ENCODE data around the gene SURF4.
"Not testable (repeated sequence)": the region's sequence is repeated elsewhere in the genome, so short reads cannot be mapped to it uniquely, and the experiment has no call there.

The SURF4 gene

DNA sequence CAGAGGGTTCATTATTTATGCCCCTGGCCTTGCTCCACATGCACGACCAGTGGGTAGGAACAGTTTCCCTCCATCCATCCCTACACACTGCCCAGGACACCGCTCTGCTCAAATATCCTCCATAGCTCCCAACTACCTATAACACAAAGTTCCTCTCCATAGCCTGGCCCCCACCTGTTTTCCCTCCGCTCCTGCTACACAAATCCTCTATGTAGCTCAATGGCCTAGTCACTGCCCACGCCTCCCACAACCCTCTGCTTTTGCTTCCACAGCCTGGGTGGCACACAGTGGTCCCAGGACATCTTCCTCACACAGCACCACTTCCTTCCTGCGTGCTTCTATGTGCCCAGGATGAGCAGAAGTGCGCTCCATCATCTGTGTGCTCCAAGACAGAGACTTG is 21.5 kb upstream of the SURF4 start:
- DNase-seq: no peak

DNA sequence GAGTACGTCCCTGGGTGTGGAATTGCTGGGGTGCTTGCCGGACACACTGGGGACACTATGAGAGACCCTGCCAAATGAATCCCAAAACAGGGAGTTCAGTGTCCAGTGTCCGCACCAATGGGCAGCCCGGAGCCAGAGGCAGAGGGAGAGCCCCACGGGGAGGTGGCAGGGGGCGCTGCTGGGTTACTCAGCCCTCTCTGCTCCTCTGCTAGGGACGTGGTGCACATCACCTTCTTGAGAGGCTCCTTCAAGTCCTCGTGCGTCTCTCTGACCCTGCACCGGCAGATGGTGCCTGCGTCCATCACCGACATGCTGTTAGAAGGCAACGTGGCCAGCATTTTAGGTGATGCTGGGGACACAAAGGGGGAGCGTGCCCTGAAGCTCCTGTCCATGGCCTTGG is 21.1 kb upstream of the SURF4 start:
- no peak for DNase-seq

DNA sequence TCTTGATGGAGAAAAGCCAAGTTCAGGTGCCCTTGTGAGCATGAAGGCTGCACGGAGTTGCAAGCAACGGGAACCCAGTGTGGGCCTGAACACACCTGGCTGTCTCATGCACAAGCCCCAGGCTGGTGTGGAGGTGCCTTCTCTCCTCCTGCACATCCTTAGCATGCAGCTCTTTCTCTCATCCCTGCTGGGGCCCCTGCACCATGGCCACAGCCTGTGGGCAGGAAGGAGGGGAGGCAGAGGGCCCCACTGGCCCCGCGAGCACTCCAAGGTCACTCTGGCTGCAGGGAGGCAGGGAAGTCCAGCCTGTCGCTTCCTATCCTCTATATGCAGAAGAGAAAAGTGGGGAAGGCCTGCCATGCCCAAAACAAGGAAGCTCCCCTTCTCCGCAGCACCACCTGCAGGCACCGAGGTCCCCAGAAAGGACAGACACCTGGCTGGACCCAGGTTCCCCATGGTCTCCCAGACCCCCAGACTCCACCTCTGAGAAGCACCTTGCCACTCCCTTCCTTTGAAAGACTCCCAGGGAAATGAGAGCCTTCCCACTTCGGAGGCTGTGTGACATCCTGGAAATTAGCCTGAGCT is 18.9 kb upstream of the SURF4 start:
- DNase-seq: no peak

DNA sequence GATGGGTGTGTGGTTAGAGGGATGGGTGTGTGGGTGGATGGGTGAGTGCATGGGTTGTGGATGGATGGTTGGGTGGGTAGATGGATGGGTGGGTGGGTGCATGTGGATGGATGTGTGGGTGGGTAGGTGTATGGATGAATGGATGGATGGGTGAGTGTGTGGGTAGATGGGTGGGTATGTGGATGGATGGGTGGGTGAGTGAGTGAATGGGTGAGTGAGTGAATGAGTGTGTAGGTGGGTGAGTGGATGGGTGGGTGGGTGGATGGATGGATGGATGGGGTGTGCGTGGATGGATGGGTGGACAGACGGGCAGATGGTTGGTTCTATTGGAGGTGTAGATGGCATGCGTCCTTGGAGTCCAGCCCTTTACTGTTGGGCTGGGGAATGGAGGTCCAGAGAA is 17.5 kb upstream of the SURF4 start:
- DNase-seq: no peak

DNA sequence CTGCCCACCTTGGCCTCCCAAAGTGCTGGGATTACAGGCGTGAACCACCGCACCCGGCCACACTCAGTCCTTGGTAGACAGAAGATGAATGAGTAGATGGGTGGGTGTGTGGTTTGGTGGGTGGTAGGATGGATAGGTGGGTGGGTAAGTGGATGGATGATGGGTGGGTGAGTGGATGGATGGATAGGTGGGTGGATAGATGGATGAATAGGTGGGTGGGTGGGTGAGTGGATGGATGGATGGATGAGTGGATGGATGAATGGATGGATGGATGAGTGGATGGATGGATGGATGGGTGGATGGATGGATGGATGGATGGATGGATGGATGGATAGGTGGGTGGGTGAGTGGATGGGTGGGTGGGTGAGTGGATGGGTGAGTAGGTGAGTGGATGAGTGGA is 16.4 kb upstream of the SURF4 start:
- DNase-seq: not testable (repeated sequence)

DNA sequence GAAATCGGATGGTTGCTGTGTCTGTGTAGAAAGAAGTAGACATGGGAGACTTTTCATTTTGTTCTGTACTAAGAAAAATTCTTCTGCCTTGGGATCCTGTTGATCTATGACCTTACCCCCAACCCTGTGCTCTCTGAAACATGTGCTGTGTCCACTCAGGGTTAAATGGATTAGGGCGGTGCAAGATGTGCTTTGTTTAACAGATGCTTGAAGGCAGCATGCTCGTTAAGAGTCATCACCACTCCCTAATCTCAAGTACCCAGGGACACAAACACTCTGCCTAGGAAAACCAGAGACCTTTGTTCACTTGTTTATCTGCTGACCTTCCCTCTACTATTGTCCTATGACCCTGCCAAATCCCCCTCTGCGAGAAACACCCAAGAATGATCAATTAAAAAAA is 15.6 kb upstream of the SURF4 start:
- not testable (repeated sequence) for DNase-seq

DNA sequence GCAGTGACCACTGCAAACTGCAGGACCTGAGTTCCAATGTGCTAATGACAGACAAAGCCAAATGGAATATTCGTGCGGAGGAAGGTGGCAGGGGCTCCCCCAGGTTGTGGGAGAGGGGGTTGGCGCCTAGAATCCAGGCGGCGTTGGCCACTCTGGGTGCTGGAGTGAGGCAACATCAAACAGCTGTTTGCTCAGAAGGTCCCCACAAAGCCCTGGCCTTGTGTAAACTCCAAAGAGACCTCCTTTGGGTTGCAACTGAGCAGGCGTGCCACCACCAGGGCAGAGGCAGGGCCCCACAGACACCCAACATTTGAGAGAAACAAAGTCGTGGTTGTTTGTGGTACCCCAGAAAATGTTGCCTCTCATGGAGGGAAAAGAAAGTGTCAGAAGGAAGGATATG is 14.9 kb upstream of the SURF4 start:
- no peak for DNase-seq

DNA sequence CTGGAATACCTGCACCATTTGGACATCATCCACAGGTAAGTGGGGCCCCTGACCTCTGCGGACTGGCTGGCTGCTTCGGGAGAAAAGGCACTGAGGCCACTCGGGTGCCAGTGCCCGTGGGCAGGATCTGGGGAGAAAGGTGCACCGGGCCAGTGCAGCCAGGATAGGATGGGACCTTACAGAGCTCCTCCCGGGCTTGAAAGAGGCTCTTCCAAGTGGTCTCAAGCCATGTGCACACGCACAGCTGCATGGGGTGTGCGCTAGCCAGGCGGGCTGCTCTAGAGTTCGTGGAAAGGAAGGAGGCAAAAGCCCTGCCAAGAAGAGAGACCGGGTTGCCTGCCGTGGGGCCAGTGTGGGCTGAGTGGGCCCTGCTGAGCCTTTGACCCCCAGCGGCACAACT is 13.7 kb upstream of the SURF4 start:
- no peak for DNase-seq

DNA sequence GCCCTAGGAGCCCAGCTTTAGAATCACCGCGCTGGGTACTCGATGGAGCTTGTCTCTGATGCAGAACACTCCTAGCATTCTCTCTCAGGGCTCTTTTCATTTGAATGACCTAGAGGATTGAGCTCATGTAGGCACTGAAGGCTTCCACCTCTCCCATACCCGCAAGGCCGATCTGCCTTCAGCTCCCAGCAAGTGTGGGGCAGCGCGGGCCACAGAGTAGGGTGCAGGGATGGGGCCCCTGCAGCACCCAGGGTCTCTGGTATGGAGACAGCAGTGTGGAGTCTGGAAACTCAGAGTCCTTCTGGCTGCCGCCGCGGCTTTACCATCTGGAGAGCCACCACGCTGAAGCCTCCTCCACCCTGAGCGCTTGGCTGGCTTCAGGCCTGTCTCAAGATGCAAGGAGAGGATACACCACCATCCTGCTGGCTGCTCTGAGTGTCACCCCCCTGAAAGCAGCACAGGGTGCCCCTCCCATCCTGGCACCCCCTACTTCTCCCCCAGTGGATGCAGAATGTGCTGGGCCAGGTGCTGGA is 13.2 kb upstream of the SURF4 start:
- no peak for DNase-seq

DNA sequence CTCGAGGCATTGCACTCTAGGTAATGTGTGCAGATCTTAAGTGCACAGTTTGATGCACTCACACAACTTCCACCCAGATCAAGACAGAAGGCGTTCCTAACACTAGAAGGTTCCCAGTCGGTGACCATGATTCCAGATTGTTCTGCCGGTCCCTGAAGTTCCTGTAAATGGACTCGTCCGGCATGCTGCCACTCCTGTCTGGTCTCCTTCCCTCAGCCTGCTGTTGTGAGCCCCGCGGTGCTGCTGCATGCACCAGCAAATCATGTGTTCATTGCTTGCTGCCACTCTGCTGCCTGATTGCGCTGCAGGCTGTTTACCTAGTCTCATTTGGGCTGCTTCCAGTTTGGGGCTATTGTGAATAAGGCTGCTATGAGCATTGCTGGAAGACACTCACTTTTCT is 11.8 kb upstream of the SURF4 start:
- no peak for DNase-seq

DNA sequence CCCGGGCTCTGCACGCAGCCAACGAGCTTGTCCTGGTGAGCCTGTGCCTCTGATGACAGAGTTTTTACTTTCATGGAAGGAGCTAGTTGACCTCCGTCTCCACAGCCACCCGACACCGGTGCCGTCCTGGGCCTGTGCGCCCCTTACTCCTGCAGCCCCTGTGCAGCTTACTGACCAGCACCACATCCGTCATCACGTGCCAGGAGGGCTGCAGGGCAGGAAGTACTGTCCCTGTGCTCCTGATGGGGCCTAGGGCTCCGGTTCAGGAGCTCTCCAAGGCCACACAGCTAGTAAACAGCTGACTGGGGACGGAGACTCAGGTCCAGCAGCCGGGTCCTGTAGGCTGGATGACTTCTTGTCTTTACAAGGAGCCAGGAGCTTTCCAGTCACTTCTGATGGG is 10.5 kb upstream of the SURF4 start:
- DNase-seq: no peak

DNA sequence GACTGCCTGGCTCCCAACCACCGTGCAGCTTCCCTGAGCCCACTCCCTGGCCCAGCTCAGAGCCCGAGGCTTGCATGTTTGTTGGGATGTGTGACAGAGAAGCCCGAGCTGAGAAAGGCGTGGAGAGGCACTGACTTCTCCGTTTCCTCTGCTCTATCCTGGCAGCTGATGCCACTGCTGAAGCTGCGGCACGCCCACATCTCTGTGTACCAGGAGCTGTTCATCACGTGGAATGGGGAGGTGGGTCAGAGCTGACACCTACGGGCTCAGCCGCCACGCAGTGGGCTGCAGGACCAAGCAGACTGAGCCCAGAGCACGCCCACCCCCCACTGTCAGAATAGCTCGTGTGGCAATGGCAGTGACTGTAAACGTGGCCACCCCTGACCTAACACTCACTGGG is 9.6 kb upstream of the SURF4 start:
- no peak for DNase-seq

DNA sequence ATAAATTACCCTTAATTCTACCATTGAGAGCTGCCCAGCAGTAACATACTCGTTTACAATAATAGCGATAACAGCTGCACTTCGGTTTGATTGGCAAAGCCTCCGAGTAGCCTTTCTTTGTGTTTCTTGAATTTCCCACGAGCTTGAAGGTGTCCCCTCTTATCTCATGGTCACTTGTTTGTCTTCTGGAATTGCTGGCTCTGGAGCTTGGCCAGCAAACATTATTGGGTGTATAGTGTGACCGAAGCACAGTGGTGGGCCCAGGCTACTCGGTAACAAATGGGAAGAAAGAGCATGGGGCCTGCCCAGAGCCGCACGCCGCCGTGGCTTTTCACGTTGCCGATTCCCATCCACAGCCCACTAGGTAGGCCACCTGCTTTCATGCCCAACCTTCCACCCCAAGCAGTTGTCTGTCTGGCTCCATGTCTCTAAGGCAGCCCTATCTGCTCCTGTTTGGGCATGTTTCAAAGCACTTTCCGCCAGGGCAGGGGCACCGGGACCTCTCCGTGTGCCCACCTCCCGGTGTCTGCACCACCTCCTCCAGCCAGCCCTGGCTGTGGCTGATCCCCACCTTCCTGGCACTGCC is 9.0 kb upstream of the SURF4 start:
- DNase-seq: no peak

DNA sequence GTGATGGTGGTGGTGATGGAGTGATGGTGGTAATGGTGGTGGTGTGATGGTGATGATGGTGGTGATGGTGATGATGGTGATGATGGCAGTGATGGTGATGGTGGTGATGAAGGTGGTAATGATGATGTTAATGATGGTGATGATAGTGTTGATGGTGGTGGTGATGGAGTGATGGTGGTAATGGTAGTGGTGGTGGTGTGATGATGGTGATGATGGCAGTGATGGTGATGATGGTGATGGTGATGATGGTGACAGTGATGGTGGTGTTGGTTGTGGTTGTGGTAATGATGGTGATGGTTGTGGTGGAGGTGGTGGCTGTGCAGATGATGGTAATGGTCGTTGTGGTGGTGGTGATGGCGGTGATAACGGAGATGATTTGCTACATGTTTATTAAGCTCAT is 7.6 kb upstream of the SURF4 start:
- no peak for DNase-seq

DNA sequence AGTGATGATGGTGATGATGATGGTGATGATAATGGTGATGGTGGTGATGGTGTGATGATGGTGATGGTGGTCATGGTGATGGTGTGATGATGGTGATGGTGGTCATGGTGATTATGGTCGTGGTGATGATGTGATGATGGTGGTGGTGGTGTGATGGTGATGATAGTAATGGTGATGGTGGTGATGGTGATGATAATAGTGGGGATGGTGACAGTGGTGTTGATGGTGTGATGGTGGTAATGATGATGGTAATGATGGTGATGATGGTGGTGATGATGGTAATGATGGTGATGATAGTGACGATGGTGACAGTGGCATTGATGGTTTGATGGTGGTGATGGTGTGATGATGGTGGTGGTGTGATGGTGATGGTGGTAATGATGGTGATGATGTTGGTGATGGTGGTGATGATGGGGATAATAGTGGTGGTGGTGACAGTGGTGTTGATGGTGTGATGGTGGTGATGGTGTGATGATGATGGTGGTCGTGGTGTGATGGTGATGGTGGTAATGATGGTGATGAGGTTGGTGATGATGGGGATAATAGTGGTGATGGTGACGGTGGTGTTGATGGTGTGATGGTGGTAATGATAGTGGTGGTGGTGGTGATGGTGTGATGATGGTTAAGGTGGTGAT is 6.8 kb upstream of the SURF4 start:
- no peak for DNase-seq

DNA sequence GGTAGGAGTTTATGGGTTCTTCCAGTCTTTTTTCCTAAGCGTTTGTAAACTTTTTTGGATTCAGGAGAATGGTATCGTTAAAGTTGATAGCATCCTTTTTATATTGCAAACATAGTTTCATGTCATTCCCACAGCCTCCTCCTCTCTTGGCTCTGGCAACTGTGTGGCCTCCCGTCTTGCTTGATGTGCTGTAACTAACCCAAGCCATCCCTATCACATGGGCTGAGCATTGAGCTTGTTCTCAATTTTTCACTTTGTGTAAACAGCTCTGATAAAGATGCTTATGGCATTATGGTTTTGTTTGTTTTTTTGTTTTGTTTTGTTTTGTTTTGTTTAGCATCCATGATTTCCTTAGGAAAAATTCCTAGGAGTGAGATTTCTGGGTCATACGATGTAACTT is 4.9 kb upstream of the SURF4 start:
- DNase-seq: no peak

DNA sequence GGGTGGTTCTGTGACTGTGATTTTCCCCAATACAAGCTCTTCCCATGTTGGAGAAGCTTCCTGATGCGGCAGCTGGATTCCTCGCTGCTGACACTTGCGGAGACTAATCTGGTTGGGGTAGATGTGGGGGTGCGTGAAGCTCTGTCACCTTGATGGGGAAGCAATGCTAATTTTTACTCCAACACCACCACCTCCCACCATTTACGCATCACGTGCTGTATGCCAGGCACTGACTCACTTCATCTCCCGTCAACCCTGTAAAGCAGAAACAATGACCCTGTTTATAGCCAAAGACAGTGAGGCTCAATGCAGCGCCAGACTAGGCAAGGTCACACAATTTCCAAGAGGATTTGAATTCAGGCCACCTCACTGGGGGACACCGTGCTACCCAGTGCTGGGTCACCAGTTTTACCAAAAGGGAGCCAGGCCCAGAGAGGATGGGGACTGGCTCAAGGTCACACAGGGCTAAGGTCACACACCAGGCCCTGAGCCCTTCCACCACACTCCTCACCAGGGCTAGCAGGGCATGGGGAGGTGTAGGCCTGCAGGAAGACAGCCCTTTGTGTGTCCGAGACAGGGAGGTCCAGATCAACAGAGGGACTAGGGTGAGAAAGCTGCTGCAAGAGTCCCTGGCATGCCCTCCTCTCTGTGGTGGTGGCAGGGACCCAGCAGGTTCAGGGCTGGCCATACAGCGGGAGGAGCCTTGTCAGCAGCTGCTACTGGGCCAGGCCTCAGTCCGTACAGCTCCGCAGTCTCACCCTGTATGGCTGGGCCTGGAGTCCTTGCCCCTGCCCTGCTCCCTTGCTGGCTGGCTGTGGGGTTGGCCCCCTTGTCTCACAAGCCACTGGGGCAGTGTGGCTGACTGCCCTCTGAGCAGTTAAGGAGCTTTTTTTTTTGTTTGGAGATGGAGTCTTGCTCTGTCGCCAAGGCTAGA is 3.6 kb upstream of the SURF4 start:
- no peak for DNase-seq

DNA sequence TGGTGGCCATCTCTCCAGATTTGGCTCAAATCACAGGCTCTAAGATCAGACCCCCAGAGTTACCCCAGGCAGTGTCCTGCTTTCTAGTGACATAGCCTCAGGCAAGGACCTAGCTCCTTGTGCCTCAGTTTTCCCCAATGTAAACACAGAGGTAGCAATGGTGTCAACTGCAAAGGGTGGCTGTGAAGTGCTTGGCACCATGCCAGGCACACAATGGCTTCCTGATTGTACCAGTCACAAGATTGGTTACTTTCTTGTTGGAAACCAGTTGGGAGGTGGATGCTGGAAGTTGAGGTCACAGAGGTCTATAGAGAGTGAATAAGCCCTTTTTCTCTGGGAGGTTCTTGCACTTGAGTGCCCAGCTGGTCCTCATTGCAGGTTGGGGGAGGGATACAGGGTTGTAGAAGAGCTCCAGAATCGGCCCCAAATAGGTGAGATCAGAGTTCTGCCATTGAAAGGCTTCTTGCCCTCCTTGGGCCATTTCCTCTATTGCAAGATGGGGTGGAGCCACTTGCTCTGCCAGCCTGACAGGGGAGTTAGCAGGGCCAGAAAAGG is 2.6 kb upstream of the SURF4 start:
- DNase-seq: no peak

DNA sequence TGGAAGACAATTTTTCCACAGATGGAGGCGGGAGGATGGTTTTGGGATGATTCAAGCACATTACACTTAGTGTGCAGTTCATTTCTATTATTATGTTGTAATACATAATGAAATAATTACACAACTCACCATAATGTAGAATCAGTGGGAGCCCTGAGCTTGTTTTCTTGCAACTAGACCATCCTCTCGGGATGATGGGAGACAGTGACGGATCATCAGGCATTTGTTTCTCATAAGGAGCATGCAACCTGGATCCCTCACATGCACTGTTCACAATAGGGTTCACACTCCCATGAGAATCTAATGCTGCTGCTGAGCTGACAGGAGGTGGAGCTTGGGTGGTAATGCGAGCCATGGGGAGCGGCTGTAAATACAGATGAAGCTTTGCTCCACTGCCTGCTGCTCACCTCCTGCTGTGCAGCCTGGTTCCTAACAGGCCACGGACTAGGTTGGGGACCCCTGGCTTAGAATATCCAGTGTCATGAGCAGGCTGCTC is 1.9 kb upstream of the SURF4 start:
- DNase-seq: no peak

DNA sequence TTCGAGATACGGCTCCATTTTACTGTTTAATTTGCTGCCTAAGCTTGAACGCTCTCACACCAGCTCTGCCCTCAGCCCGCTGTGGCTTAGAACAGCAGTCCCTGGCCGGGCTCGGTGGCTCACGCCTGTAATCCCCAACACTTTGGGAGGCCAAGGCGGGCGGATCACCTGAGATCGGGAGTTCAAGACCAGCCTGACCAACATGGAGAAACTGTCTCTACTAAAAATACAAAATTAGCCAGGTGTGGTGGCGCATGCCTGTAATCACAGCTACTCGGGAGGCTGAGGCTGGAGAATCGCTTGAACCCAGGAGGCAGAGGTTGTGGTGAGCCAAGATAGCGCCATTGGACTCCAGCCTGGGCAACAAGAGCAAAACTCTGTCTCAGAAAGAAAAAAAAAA is 1.4 kb upstream of the SURF4 start:
- not testable (repeated sequence) for DNase-seq

DNA sequence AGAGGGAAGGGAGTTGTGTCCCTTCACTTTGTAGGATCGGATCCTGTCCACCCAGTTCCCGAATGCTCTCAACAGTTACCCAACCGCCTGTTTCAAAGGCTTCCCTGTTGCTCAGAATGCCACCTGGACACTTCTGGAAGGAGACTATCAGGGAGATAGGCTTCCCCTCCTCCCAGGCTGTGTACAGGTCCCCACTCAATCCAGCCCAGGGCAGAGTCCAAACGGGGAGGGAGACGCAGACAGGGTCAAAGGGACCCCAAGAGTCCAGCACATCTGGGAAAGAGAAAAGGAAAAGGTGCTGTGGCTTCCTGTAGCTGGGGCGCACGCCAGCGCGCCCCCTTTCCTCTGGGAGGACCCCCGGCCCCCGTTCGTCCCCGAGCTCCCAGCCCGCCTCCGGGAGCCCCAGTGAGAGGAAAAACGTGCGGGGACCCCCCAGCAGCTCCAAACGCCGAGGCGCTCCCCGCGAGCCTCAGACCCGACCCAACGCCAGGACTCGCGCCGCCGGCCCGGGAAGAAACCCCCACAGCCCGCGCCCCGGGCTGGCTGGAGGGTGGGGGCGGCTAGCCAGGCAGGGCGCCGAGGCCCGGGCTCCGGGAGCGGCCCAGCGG is 640 bp downstream of the SURF4 start:
- DNase-seq: peak in 1 of 2 donors; percentile 28

DNA sequence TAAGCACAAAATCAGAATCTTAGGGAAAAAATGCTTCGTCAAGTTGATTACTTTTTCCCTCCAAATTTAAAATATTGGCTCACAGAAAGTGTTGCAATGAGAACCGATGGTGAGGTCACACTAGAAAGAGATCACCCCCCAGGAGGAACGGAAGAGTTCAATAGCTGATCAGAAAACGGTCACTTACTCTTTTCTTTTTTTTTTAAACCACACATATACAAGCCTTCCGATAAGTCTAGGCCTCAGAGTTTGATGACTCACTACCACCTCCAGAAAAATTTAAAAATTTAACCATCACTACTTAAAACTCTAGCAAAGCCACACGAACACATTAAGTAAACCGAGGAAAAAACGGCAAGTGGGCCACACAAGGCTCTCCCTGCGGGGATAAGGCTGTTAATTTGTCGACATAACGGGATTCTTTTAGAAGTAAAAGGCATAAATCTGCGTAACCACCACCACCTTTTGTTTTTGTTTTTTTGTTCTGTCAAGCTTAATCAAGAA is 1.2 kb downstream of the SURF4 start:
- no peak for DNase-seq
